PC-9 (cell line): ENCODE measurements around the gene FILIP1.

Experiments
- EZH2 ChIP-seq: fragments of 200-600 bp; sonication (generic); IDR thresholded peaks from 2 replicates; pipeline ENCODE4 v1.8.0; 2017; ENCODE audit warnings: antibody characterized with exemption, low read depth
- TF ChIP-seq, protein P1 (sequence below): fragments of 200-600 bp; sonication (generic); conservative IDR thresholded peaks from 2 replicates; pipeline ENCODE4 v1.6.1; 2017; ENCODE audit warnings: mixed run types, antibody characterized with exemption, mild to moderate bottlenecking, moderate library complexity

GRCh38 chr6:75393806-75394205 is 99.8 kb downstream of the FILIP1 start:
- TF ChIP-seq, protein P1, sequence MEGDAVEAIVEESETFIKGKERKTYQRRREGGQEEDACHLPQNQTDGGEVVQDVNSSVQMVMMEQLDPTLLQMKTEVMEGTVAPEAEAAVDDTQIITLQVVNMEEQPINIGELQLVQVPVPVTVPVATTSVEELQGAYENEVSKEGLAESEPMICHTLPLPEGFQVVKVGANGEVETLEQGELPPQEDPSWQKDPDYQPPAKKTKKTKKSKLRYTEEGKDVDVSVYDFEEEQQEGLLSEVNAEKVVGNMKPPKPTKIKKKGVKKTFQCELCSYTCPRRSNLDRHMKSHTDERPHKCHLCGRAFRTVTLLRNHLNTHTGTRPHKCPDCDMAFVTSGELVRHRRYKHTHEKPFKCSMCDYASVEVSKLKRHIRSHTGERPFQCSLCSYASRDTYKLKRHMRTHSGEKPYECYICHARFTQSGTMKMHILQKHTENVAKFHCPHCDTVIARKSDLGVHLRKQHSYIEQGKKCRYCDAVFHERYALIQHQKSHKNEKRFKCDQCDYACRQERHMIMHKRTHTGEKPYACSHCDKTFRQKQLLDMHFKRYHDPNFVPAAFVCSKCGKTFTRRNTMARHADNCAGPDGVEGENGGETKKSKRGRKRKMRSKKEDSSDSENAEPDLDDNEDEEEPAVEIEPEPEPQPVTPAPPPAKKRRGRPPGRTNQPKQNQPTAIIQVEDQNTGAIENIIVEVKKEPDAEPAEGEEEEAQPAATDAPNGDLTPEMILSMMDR = no peak
- TF ChIP-seq EZH2 = no peak
